VCaP (cell line): ENCODE measurements around the gene CTR9.

Source experiments
- H3K27ac ChIP-seq: fragments of 450-650 bp; 2 replicates; pipeline ENCODE4 v1.5.1; 2017
- CTCF ChIP-seq: fragments of 450-650 bp; conservative IDR thresholded peaks from 2 replicates; pipeline ENCODE4 v1.5.1; 2017; ENCODE audit warnings: mild to moderate bottlenecking, moderate library complexity

The CTR9 gene

DNA sequence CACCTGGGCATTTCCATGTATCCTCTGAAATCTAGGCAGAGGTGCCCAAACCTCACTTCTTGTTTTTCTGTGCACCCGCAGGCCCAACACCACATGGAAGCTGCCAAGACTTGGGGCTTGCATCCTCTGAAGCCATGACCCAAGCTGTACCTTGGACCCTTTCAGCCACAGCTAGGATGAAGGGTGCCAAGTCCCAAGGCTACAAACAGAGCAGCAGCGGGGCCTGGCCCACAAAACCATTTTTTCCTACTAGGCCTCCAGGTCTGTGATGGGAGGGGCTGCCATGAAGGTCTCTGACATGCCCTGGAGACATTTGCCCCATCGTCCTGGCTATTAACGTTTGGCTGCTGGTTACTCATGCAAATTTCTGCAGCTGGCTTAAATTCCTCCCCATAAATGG is 78.1 kb downstream of the CTR9 start:
- H3K27ac ChIP-seq = no peak overlapping the region
- TF ChIP-seq CTCF = no peak
